CD4-positive, CD25-positive, alpha-beta regulatory T cell (primary cell): Measurements from ENCODE around the gene TUFT1. TPM values are rescaled to one million over a fixed set of nuclear protein-coding genes. Genes with fewer than 3 reads are reported as not detected.
"Not testable (repeated sequence)": the region's sequence is repeated elsewhere in the genome, so short reads cannot be mapped to it uniquely, and the experiment has no call there.

ENCODE experiments used
- ATAC-seq, 2 donors: fragments of 150-1000 bp; cut with Tn5 transposase; one replicate each; pipeline ENCODE4 v1.10.0; 2021; ENCODE audit warnings: low read depth in 2 of 2, moderate number of reproducible peaks in 2 of 2, moderate library complexity in 1 of 2
- DNase-seq, 3 donors: peaks; one replicate each; pipeline versions ENCODE4 v3.0.0 to v3.0.0-alpha.2; 2012 to 2022; ENCODE audit warnings: mixed read lengths in 1 of 3
- H3K27ac ChIP-seq: one replicate; pipeline ENCODE4 v1.7.0; 2013; ENCODE audit warnings: mild to moderate bottlenecking, low read length; ENCODE audit not compliant: insufficient read depth, poor library complexity, severe bottlenecking
- H3K27me3 ChIP-seq: one replicate; pipeline ENCODE4 v1.7.0; 2013; ENCODE audit warnings: low read length; ENCODE audit not compliant: control insufficient read depth, insufficient read depth
- H3K36me3 ChIP-seq: one replicate; pipeline ENCODE4 v1.7.0; 2013; ENCODE audit warnings: mild to moderate bottlenecking, low read length, moderate library complexity; ENCODE audit not compliant: control insufficient read depth, insufficient read depth
- H3K4me1 ChIP-seq: 2 replicates; pipeline ENCODE4 v1.7.0; 2013; ENCODE audit warnings: mild to moderate bottlenecking, low read length; ENCODE audit not compliant: insufficient read depth, control insufficient read depth, poor library complexity, severe bottlenecking
- H3K4me3 ChIP-seq: one replicate; pipeline ENCODE4 v1.7.0; 2013; ENCODE audit warnings: low read depth, mild to moderate bottlenecking, low read length, moderate library complexity
- H3K9me3 ChIP-seq, 2 experiments: 1 replicate in 1 of 2; 2 replicates in 1 of 2; pipeline ENCODE4 v1.7.0; 2013; ENCODE audit warnings: low read length in 2 of 2, mild to moderate bottlenecking in 1 of 2, moderate library complexity in 1 of 2; ENCODE audit not compliant: control insufficient read depth in 2 of 2
- H3K27ac Mint-ChIP-seq, 3 donors: one replicate each; pipeline ENCODE4 v1.8.0; 2020 to 2022; ENCODE audit warnings: mild to moderate bottlenecking in 3 of 3, mixed read lengths in 3 of 3, moderate library complexity in 2 of 3
- H3K27me3 Mint-ChIP-seq: one replicate; pipeline ENCODE4 v1.8.0; 2022; ENCODE audit warnings: mild to moderate bottlenecking, mixed read lengths
- H3K36me3 Mint-ChIP-seq: one replicate; pipeline ENCODE4 v1.8.0; 2020; ENCODE audit warnings: mixed read lengths
- H3K4me1 Mint-ChIP-seq, 4 donors: one replicate each; pipeline ENCODE4 v1.8.0; 2020 to 2022; ENCODE audit warnings: mixed read lengths in 4 of 4, mild to moderate bottlenecking in 1 of 4
- H3K4me3 Mint-ChIP-seq, 4 donors: one replicate each; pipeline ENCODE4 v1.8.0; 2020 to 2022; ENCODE audit warnings: mild to moderate bottlenecking in 4 of 4, mixed read lengths in 4 of 4, moderate library complexity in 3 of 4
- H3K9me3 Mint-ChIP-seq, 7 donors: one replicate each; pipeline ENCODE4 v1.8.0; 2020 to 2022; ENCODE audit warnings: mixed read lengths in 7 of 7, mild to moderate bottlenecking in 3 of 7, moderate library complexity in 2 of 7
- polyA plus RNA-seq, 4 donors: library from polyadenylated mRNA; unstranded; fragments of 300-500 nt; fragmentation: Illumina TruSeq; gene quantifications; one replicate each; pipeline ENCODE4 v1.2.3, GENCODE V29; 2021
- total RNA-seq: library from RNA; stranded (reverse); gene quantifications from one replicate; pipeline ENCODE4 v1.2.3, GENCODE V29; 2022

TUFT1 gene
- total and polyA plus RNA-seq, 5 donors from 2014 or later = 10.2 to 13.6 (median 13.3) TPM

DNA sequence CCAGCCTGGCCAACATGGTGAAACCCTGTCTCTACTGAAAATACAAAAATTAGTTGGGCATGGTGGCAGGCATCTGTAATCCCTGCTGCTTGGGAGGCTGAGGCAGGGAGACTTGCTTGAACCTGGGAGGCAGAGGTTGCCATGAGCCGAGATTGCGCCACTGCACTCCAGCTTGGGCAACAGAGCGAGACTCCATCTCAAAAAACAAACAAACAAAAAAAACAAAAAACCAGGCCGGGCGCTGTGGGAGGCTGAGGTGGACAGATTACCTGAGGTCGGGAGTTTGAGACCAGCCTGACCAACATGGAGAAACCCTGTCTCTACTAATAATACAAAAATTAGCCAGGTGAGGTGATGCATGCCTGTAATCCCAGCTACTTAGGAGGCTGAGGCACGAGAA, 17.7 kb upstream of the TUFT1 start:
- H3K4me3 Mint-ChIP-seq, H3K4me1 Mint-ChIP-seq, ATAC-seq, H3K27me3 ChIP-seq, H3K27ac Mint-ChIP-seq, H3K27ac ChIP-seq, H3K4me3 ChIP-seq, H3K4me1 ChIP-seq, H3K36me3 ChIP-seq, H3K36me3 Mint-ChIP-seq, H3K9me3 Mint-ChIP-seq, H3K9me3 ChIP-seq, H3K27me3 Mint-ChIP-seq, DNase-seq: not testable (repeated sequence)

DNA sequence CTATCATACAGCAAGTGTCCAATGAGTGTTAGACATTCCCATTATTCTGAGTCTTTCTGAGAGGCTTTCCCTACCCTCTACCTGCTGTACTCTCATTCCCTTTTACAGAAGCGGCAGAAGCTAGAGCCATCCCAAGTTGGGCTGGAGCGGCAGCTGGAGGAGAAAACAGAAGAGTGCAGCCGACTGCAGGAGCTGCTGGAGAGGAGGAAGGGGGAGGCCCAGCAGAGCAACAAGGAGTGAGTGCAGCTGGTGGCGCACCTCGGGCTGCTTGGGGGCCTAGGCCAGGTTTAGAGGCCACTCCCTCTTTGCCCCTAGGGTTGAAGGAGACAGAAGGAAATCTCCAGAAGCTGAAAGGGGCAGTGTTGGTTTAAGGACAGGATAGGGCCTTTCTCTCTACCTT, 16.8 kb upstream of the TUFT1 start:
- H3K9me3 ChIP-seq = no peaks in the 10 kb centered on the region
- no peaks in the 10 kb centered on the region for H3K36me3 ChIP-seq
- no peak overlapping the region for H3K4me3 ChIP-seq
- H3K27ac ChIP-seq = no peak overlapping the region
- Mint-ChIP-seq H3K4me3 (no peak overlapping the region), H3K4me1 (peaks cover 0 to 2% (median 0%) of the 10 kb centered on the region in 4 donors), H3K27ac (no peak overlapping the region), H3K9me3 (no peaks in the 10 kb centered on the region), H3K36me3 (peaks cover 4% of the 10 kb centered on the region), H3K27me3 (no peaks in the 10 kb centered on the region)
- no peaks in the 10 kb centered on the region for H3K4me1 ChIP-seq
- no peaks in the 10 kb centered on the region for H3K27me3 ChIP-seq
- ATAC-seq (no peak), DNase-seq (no peak)

DNA sequence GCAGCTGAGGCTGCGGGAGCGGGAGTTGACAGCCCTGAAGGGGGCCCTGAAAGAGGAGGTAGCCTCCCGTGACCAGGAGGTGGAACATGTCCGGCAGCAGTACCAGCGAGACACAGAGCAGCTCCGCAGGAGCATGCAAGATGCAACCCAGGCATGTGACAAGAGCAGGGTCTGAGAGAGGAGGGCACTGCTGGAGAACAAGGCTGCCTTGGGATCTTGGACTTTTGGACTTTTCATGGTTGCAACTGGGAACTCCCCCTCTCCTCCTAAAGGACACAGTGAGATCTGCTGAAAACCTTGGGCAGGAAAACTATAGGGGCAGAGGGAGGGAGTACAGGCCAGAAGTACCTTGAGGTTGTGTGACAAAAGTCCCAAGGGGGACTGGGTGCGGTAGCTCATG, 15.4 kb upstream of the TUFT1 start:
- Mint-ChIP-seq H3K27me3 (peaks cover 1% of the 10 kb centered on the region), H3K36me3 (peaks cover 4% of the 10 kb centered on the region), H3K4me1 (peaks cover 0 to 2% (median 0%) of the 10 kb centered on the region in 4 donors), H3K27ac (no peak overlapping the region), H3K4me3 (no peak overlapping the region), H3K9me3 (no peaks in the 10 kb centered on the region)
- H3K27me3 ChIP-seq = no peaks in the 10 kb centered on the region
- DNase-seq (no peak), ATAC-seq (no peak)
- no peaks in the 10 kb centered on the region for H3K36me3 ChIP-seq
- H3K4me3 ChIP-seq = no peak overlapping the region
- no peaks in the 10 kb centered on the region for H3K9me3 ChIP-seq
- no peaks in the 10 kb centered on the region for H3K4me1 ChIP-seq
- H3K27ac ChIP-seq = no peak overlapping the region

DNA sequence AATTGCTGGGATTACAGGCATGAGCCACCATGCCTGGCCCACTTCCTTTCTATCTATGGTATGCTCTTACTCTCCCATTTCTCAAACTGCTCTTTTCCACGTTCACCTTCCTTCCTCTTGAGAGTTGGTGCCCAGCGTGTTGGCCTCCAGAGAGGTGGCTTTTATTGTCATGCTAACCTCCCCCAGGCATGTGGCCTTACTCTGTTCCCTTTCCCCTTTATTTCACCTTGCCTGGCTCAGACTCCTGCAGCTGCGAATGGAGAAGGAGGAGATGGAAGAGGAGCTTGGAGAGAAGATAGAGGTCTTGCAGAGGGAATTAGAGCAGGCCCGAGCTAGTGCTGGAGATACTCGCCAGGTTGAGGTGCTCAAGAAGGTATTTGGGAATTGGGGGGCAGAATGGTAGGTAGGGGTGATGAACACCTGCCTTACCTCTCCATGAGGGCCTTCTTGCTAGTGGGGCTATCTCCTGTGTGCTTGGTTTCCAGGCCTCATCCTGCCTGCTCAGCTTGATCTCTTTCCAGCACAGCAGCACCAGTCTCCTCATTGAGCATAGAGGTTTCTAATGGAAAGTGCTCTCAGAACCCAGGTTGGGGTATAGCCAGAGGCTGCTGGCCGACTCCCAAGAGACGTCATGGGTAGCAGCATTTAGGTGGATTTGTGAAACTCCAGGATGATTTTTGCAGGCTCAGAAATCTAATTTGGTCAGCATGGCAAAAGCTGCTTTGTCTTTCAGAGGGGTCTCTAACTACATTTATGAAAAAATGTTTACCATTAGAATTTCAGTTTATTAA, 13.2 kb upstream of the TUFT1 start:
- no peak for ATAC-seq
- no peaks in the 10 kb centered on the region for H3K4me1 Mint-ChIP-seq
- no peaks in the 10 kb centered on the region for H3K4me1 ChIP-seq
- H3K27me3 ChIP-seq = no peaks in the 10 kb centered on the region
- no peaks in the 10 kb centered on the region for H3K36me3 Mint-ChIP-seq
- no peaks in the 10 kb centered on the region for H3K9me3 Mint-ChIP-seq
- H3K36me3 ChIP-seq = no peaks in the 10 kb centered on the region
- no peaks in the 10 kb centered on the region for H3K9me3 ChIP-seq
- H3K27ac Mint-ChIP-seq = peak overlapping the region in 1 of 3 donors; percentile 14
- H3K27ac ChIP-seq = no peak overlapping the region
- H3K27me3 Mint-ChIP-seq = peaks cover 5% of the 10 kb centered on the region
- DNase-seq = no peak
- H3K4me3 Mint-ChIP-seq = no peak overlapping the region
- H3K4me3 ChIP-seq = no peak overlapping the region

DNA sequence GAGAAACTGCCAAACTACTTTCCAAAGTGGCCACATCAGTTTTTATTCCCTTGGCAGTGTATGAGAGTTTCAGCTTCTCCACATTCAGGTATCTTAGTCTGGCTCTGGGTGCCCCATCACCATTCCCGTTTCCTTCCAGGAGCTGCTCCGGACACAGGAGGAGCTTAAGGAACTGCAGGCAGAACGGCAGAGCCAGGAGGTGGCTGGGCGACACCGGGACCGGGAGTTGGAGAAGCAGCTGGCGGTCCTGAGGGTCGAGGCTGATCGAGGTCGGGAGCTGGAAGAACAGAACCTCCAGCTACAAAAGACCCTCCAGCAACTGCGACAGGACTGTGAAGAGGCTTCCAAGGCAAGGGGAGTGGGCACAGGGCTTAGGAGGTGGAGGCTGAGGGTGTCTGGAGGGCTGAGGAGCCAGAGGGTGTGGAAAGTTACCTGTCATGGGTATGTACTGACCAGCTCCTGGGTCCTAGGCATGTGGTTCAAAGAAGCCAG, 10.9 kb upstream of the TUFT1 start:
- H3K4me3 Mint-ChIP-seq = no peak overlapping the region
- H3K9me3 Mint-ChIP-seq = no peaks in the 10 kb centered on the region
- H3K27ac Mint-ChIP-seq = no peak overlapping the region
- H3K36me3 ChIP-seq = no peaks in the 10 kb centered on the region
- H3K4me3 ChIP-seq = no peak overlapping the region
- H3K27me3 Mint-ChIP-seq = peaks cover 5% of the 10 kb centered on the region
- no peaks in the 10 kb centered on the region for H3K9me3 ChIP-seq
- H3K4me1 ChIP-seq = no peaks in the 10 kb centered on the region
- H3K36me3 Mint-ChIP-seq = peaks cover 3% of the 10 kb centered on the region
- no peaks in the 10 kb centered on the region for H3K4me1 Mint-ChIP-seq
- ATAC-seq = no peak
- no peak overlapping the region for H3K27ac ChIP-seq
- DNase-seq = no peak
- H3K27me3 ChIP-seq = no peaks in the 10 kb centered on the region

DNA sequence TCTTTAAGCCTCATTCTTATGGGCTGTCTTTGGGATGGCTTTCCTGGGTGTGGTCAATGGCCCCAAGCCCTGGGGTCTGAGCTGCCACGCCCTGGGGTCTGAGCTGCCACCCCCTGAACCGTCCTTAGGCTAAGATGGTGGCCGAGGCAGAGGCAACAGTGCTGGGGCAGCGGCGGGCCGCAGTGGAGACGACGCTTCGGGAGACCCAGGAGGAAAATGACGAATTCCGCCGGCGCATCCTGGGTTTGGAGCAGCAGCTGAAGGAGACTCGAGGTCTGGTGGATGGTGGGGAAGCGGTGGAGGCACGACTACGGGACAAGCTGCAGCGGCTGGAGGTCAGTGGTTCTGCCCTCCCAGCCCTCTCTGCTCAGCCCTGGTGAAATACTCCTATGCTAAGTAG, 10.3 kb upstream of the TUFT1 start:
- Mint-ChIP-seq H3K27me3 (peaks cover 5% of the 10 kb centered on the region), H3K9me3 (no peaks in the 10 kb centered on the region), H3K4me3 (no peak overlapping the region), H3K36me3 (peaks cover 3% of the 10 kb centered on the region), H3K27ac (no peak overlapping the region), H3K4me1 (no peaks in the 10 kb centered on the region)
- Histone ChIP-seq H3K4me3 (no peak overlapping the region), H3K27me3 (no peaks in the 10 kb centered on the region), H3K9me3 (no peaks in the 10 kb centered on the region), H3K36me3 (no peaks in the 10 kb centered on the region), H3K27ac (no peak overlapping the region), H3K4me1 (no peaks in the 10 kb centered on the region)
- no peak for DNase-seq
- no peak for ATAC-seq

DNA sequence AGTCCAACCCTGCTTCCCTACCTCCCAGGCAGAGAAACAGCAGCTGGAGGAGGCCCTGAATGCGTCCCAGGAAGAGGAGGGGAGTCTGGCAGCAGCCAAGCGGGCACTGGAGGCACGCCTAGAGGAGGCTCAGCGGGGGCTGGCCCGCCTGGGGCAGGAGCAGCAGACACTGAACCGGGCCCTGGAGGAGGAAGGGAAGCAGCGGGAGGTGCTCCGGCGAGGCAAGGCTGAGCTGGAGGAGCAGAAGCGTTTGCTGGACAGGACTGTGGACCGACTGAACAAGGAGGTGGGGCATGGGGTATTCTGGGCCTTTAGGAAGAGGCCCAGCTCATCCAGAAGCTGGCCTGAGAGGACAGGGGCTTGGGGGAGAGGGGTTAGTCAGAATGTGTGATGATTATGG, 9.6 kb upstream of the TUFT1 start:
- H3K4me3 Mint-ChIP-seq = no peak overlapping the region
- no peaks in the 10 kb centered on the region for H3K27me3 ChIP-seq
- H3K27me3 Mint-ChIP-seq = peaks cover 5% of the 10 kb centered on the region
- no peaks in the 10 kb centered on the region for H3K36me3 ChIP-seq
- no peaks in the 10 kb centered on the region for H3K9me3 ChIP-seq
- no peak for DNase-seq
- H3K36me3 Mint-ChIP-seq = peaks cover 3% of the 10 kb centered on the region
- H3K4me3 ChIP-seq = no peak overlapping the region
- H3K4me1 ChIP-seq = no peaks in the 10 kb centered on the region
- H3K27ac Mint-ChIP-seq = no peak overlapping the region
- no peak for ATAC-seq
- no peak overlapping the region for H3K27ac ChIP-seq
- H3K4me1 Mint-ChIP-seq = no peaks in the 10 kb centered on the region
- H3K9me3 Mint-ChIP-seq = no peaks in the 10 kb centered on the region

DNA sequence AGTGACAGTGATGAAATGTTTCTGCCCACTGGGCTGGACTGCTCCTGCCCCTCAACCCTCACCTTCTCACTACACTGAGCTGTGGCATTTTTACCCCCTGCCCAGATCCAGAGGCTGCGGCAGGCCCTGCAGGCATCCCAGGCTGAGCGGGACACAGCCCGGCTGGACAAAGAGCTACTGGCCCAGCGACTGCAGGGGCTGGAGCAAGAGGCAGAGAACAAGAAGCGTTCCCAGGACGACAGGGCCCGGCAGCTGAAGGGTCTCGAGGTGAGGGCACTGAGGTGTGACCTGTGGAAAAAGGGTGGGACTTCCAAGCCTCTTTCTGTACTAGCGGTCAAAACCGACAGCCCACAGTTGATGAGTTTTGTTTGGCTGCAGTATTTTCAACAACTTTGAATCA, 6.2 kb upstream of the TUFT1 start:
- no peaks in the 10 kb centered on the region for H3K9me3 Mint-ChIP-seq
- no peak overlapping the region for H3K4me3 Mint-ChIP-seq
- H3K4me1 ChIP-seq = no peaks in the 10 kb centered on the region
- H3K36me3 ChIP-seq = no peaks in the 10 kb centered on the region
- no peak for ATAC-seq
- DNase-seq = no peak
- H3K27ac ChIP-seq = no peak overlapping the region
- no peaks in the 10 kb centered on the region for H3K4me1 Mint-ChIP-seq
- no peak overlapping the region for H3K4me3 ChIP-seq
- H3K27ac Mint-ChIP-seq = no peak overlapping the region
- peaks cover 3% of the 10 kb centered on the region for H3K36me3 Mint-ChIP-seq
- H3K27me3 Mint-ChIP-seq = peaks cover 5% of the 10 kb centered on the region
- H3K27me3 ChIP-seq = no peaks in the 10 kb centered on the region
- no peaks in the 10 kb centered on the region for H3K9me3 ChIP-seq
